Limb (tissue), 2 donors: Measurements from ENCODE around the gene MRPL24.
A peak's percentile ranks its signal among the peaks of the same experiment; 100 is the strongest.
"Not testable (repeated sequence)": the region's sequence is repeated elsewhere in the genome, so short reads cannot be mapped to it uniquely, and the experiment has no call there.

Source experiments
- DNase-seq, 2 donors: peaks; one replicate each; pipeline ENCODE4 v3.0.0-alpha.2; 2016; ENCODE audit errors: extremely low spot score in 2 of 2

MRPL24 gene

GRCh38 chr1:156760092-156760795 is 19.4 kb upstream of the MRPL24 start:
- no peak for DNase-seq

- not testable (repeated sequence) for DNase-seq
These were observed 16.8 kb upstream of the MRPL24 start for GRCh38 chr1:156757572-156758253.

- DNase-seq: no peak
These were observed 15.5 kb upstream of the MRPL24 start for GRCh38 chr1:156756355-156756754.

GRCh38 chr1:156755527-156755950 is 14.7 kb upstream of the MRPL24 start:
- no peak for DNase-seq

GRCh38 chr1:156754219-156754618 is 13.3 kb upstream of the MRPL24 start:
- no peak for DNase-seq

- no peak for DNase-seq
These were observed 12.1 kb upstream of the MRPL24 start for GRCh38 chr1:156752843-156753482.

- DNase-seq: peak; percentile 93 to 99
These were observed 11.0 kb upstream of the MRPL24 start for GRCh38 chr1:156751757-156752481.

- DNase-seq: no peak
These were observed 10.5 kb upstream of the MRPL24 start, which contains the start of gene HDGF for GRCh38 chr1:156751451-156751756. HDGF (minus strand) TSS chr1:156751675; CDS start chr1:156751429, 246 bp downstream.

GRCh38 chr1:156750711-156751450 is 10.0 kb upstream of the MRPL24 start:
- DNase-seq: peak in 1 of 2 donors; percentile 76

- peak in 1 of 2 donors; percentile 51 for DNase-seq
These were observed 9.3 kb upstream of the MRPL24 start for GRCh38 chr1:156750191-156750672.

GRCh38 chr1:156749419-156750118 is 8.7 kb upstream of the MRPL24 start:
- DNase-seq: no peak

GRCh38 chr1:156748670-156749418 is 8.0 kb upstream of the MRPL24 start:
- DNase-seq: no peak

GRCh38 chr1:156747742-156748669 is 7.1 kb upstream of the MRPL24 start:
- peak in 1 of 2 donors; percentile 55 for DNase-seq

- peak; percentile 92 to 96 for DNase-seq
These were observed 6.1 kb upstream of the MRPL24 start for GRCh38 chr1:156746728-156747631.

GRCh38 chr1:156746406-156746727 is 5.5 kb upstream of the MRPL24 start:
- no peak for DNase-seq

- no peak for DNase-seq
These were observed 5.0 kb upstream of the MRPL24 start for GRCh38 chr1:156745881-156746280.

GRCh38 chr1:156744786-156745419 is 4.0 kb upstream of the MRPL24 start:
- DNase-seq: no peak
